Liver (tissue), 9 donors: ENCODE data around the gene NUDT9. TPM values are rescaled to one million over a fixed set of nuclear protein-coding genes. Genes with fewer than 3 reads are reported as not detected.
A peak's percentile ranks its signal among the peaks of the same experiment; 100 is the strongest.
"Not testable (repeated sequence)": the region's sequence is repeated elsewhere in the genome, so short reads cannot be mapped to it uniquely, and the experiment has no call there.

ENCODE experiments used
- DNase-seq: peaks from one replicate; pipeline ENCODE4 v3.0.0-alpha.2; 2017; ENCODE audit warnings: low spot score
- H3K27ac ChIP-seq, 2 donors: one replicate each; pipeline ENCODE4 v1.7.0; 2013; ENCODE audit warnings: inconsistent platforms in 2 of 2, low read length in 2 of 2, control low read depth in 1 of 2, low read depth in 1 of 2, mild to moderate bottlenecking in 1 of 2
- H3K27me3 ChIP-seq, 4 donors: one replicate each; pipeline versions ENCODE4 v1.6.1 to v1.7.0; 2013; ENCODE audit warnings: low read length in 3 of 4, inconsistent platforms in 1 of 4, mild to moderate bottlenecking in 1 of 4, moderate library complexity in 1 of 4; ENCODE audit not compliant: control insufficient read depth in 4 of 4, insufficient read depth in 4 of 4
- H3K36me3 ChIP-seq, 4 donors: one replicate each; pipeline versions ENCODE4 v1.6.1 to v1.7.0; 2013; ENCODE audit warnings: low read length in 3 of 4, mild to moderate bottlenecking in 3 of 4, low read depth in 1 of 4, moderate library complexity in 1 of 4; ENCODE audit not compliant: control insufficient read depth in 4 of 4, insufficient read depth in 3 of 4
- H3K4me1 ChIP-seq, 4 donors: one replicate each; pipeline versions ENCODE4 v1.6.1 to v1.7.0; 2013; ENCODE audit warnings: low read length in 3 of 4, mild to moderate bottlenecking in 3 of 4, moderate library complexity in 1 of 4; ENCODE audit not compliant: control insufficient read depth in 4 of 4, insufficient read depth in 4 of 4
- H3K4me3 ChIP-seq, 3 donors: one replicate each; pipeline versions ENCODE4 v1.6.1 to v1.7.0; 2013; ENCODE audit warnings: low read length in 3 of 3, control low read depth in 1 of 3, low read depth in 1 of 3, mild to moderate bottlenecking in 1 of 3
- H3K9ac ChIP-seq, 2 donors: one replicate each; pipeline ENCODE4 v1.7.0; 2013; ENCODE audit warnings: low read length in 2 of 2, mild to moderate bottlenecking in 2 of 2, moderate library complexity in 2 of 2, control low read depth in 1 of 2, low read depth in 1 of 2
- H3K9me3 ChIP-seq, 4 donors: one replicate each; pipeline versions ENCODE4 v1.6.1 to v1.7.0; 2013; ENCODE audit warnings: low read length in 3 of 4; ENCODE audit not compliant: control insufficient read depth in 4 of 4
- EGR1 ChIP-seq, 2 donors: IDR thresholded peaks; 2 replicates each; pipeline ENCODE4 v1.6.1; 2016 to 2018; ENCODE audit warnings: antibody characterized with exemption in 2 of 2, low read depth in 2 of 2
- FOXA1 ChIP-seq: IDR thresholded peaks from 2 replicates; pipeline ENCODE4 v1.6.1; 2016; ENCODE audit warnings: antibody characterized with exemption
- FOXA2 ChIP-seq: IDR thresholded peaks from 2 replicates; pipeline ENCODE4 v1.6.1; 2016; ENCODE audit warnings: antibody characterized with exemption
- GABPA ChIP-seq, 2 donors: IDR thresholded peaks in 1 of 2; conservative IDR thresholded peaks in 1 of 2; 2 replicates each; pipeline ENCODE4 v1.6.1; 2016; ENCODE audit warnings: antibody characterized with exemption in 2 of 2, mild to moderate bottlenecking in 1 of 2, moderate library complexity in 1 of 2
- HNF4A ChIP-seq, 2 donors: conservative IDR thresholded peaks; 2 replicates each; pipeline ENCODE4 v1.6.1; 2016; ENCODE audit warnings: antibody characterized with exemption in 2 of 2, mild to moderate bottlenecking in 2 of 2
- HNF4G ChIP-seq: IDR thresholded peaks from 2 replicates; pipeline ENCODE4 v1.6.1; 2016; ENCODE audit warnings: antibody characterized with exemption
- JUND ChIP-seq, 2 donors: IDR thresholded peaks; 2 replicates each; pipeline ENCODE4 v1.6.1; 2016; ENCODE audit warnings: antibody characterized with exemption in 2 of 2
- NR2F2 ChIP-seq: IDR thresholded peaks from 2 replicates; pipeline ENCODE4 v1.6.1; 2016; ENCODE audit warnings: antibody characterized with exemption
- RAD21 ChIP-seq, 2 donors: IDR thresholded peaks; 2 replicates each; pipeline ENCODE4 v1.6.1; 2016; ENCODE audit warnings: antibody characterized with exemption in 2 of 2, mild to moderate bottlenecking in 2 of 2
- RXRA ChIP-seq, 2 donors: IDR thresholded peaks; 2 replicates each; pipeline ENCODE4 v1.6.1; 2017 to 2018; ENCODE audit warnings: antibody characterized with exemption in 2 of 2, mild to moderate bottlenecking in 1 of 2
- SP1 ChIP-seq: IDR thresholded peaks from 2 replicates; pipeline ENCODE4 v1.6.1; 2018; ENCODE audit warnings: antibody characterized with exemption, mild to moderate bottlenecking
- TAF1 ChIP-seq: conservative IDR thresholded peaks from 2 replicates; pipeline ENCODE4 v1.6.1; 2016; ENCODE audit warnings: antibody characterized with exemption, mild to moderate bottlenecking
- YY1 ChIP-seq: IDR thresholded peaks from 2 replicates; pipeline ENCODE4 v1.6.1; 2016; ENCODE audit warnings: antibody characterized with exemption, mild to moderate bottlenecking
- WGBS: extraction: QIAGEN DNeasy Blood & Tissue Kit; methylation state at CpG from one replicate; pipeline ENCODE4 v1.1.7; 2013; 5-methylcytosine and 5-hydroxymethylcytosine counted together
- polyA plus RNA-seq, 2 donors: library from polyadenylated mRNA; stranded (reverse) in 1 of 2; unstranded in 1 of 2; fragments of 200-250 nt in 1 of 2; fragments of >200 nt in 1 of 2; fragmentation: Nextera tagmentation in 1 of 2; extraction: Ambion mirVana in 1 of 2; gene quantifications; one replicate each; pipeline versions ENCODE4 v1.2.1 to v1.2.3, GENCODE V29; 2013 to 2015
- total RNA-seq, 2 donors: library from RNA; depleted of rRNA; stranded (reverse); fragments of >200 nt; gene quantifications; one replicate each; pipeline ENCODE4 v1.2.3, GENCODE V29; 2014
- TF ChIP-seq, protein P1 (sequence below): IDR thresholded peaks from 2 replicates; pipeline ENCODE4 v1.6.1; 2016; ENCODE audit warnings: antibody characterized with exemption
- TF ChIP-seq, protein P2 (sequence below): IDR thresholded peaks from 2 replicates; pipeline ENCODE4 v1.6.1; 2016; ENCODE audit warnings: antibody characterized with exemption, mild to moderate bottlenecking
- TF ChIP-seq, protein P3 (sequence below): IDR thresholded peaks from 2 replicates; pipeline ENCODE4 v1.6.1; 2016; ENCODE audit warnings: antibody characterized with exemption
- TF ChIP-seq, protein P4 (sequence below): IDR thresholded peaks from 2 replicates; pipeline ENCODE4 v1.6.1; 2016; ENCODE audit warnings: antibody characterized with exemption
- TF ChIP-seq, protein P5 (sequence below): fragments of 150-350 bp; IDR thresholded peaks from 2 replicates; pipeline ENCODE4 v1.5.1; 2017; ENCODE audit warnings: improper control_type of control experiment, low read depth, low read length; ENCODE audit not compliant: missing input control
- donor health status: healthy.
- donor health status: healthy.
- donor health status: healthy.
- donor health status: healthy.
- donor health status: healthy.

Gene NUDT9
- total and polyA plus RNA-seq, 4 donors = 9.2 to 37.3 (median 26.9) TPM

DNA sequence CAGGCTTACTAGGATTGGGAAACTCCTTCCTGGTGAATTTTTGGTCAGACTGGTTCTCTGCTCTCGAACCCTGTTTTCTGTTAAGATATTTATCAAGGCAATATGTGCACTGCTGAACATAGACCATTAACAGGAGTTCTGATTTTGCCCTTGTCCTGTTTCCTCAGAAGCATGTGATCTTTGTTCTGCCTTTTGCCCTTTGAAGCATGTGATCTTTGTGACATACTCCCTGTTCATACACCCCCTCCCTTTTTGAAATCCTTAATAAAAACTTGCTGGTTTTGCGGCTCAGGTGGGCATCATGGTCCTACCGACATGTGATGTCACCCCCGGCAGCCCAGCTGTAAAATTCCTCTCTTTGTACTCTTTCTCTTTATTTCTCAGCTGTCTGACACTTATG is 4.0 kb upstream of the NUDT9 start:
- peak overlapping the region; percentile 13 to 90 for H3K27ac ChIP-seq

DNA sequence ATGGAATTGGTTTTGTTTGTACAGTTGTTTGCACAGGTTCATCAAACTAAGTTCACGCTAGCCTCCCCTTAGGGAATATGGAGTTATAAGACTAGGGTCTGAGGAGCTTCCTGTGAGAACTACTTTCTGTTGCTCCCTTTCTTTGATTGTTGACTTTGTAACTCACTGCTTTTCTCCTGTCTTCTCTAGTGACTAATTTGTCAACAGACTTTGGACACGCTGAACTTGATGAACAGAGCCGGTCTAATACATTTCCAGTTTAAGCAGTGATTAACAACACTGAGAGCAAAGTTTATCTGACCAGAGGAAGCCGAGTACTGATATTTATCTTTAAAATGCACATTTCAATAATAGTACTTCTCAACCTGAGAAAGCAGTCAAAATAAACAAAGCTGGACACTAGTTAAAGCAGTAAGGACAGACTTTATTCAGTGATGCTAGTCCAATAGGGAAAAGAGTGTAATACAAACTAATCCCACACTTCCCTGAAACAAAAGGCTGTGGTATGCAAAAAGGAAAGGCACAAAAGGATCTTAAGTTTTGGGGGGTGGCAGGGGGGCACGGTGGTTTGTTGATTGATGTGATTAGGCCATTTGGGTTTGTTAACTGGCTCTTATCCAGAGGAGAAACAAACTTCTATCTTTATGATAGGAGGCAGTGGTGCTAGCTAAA is 2.7 kb upstream of the NUDT9 start:
- peak overlapping the region; percentile 90 to 93 for H3K27ac ChIP-seq
- no peaks in the 10 kb centered on the region for H3K36me3 ChIP-seq
- WGBS = 17% methylated on average over 5 of the region's 5 CpGs
- H3K27me3 ChIP-seq = no peaks in the 10 kb centered on the region
- DNase-seq = no peak
- H3K4me3 ChIP-seq = no peak overlapping the region
- no peak overlapping the region for H3K9ac ChIP-seq
- peaks cover 13 to 61% (median 51%) of the 10 kb centered on the region in 4 donors for H3K4me1 ChIP-seq
- no peaks in the 10 kb centered on the region for H3K9me3 ChIP-seq
- TF ChIP-seq GABPA (IDR thresholded peaks at IDR 0.05 in 1 of 2, conservative IDR thresholded peaks at IDR 0.05 in 1 of 2) (no peak), SP1 (peak; percentile 86), HNF4G (peak; percentile 68), JUND (IDR thresholded peaks at IDR 0.05) (peak; percentile 77 to 79), RAD21 (IDR thresholded peaks at IDR 0.05) (peak in 1 of 2 donors; percentile 20), FOXA1 (peak; percentile 77), RXRA (IDR thresholded peaks at IDR 0.05) (peak in 1 of 2 donors; percentile 79), EGR1 (IDR thresholded peaks at IDR 0.05; ENCODE audit: low read depth in 2 of 2) (no peak), TAF1 (no peak), HNF4A (conservative IDR thresholded peaks at IDR 0.05) (peak; percentile 87 to 93), YY1 (peak; percentile 22), NR2F2 (no peak), FOXA2 (peak; percentile 52)
- TF ChIP-seq, protein P1, sequence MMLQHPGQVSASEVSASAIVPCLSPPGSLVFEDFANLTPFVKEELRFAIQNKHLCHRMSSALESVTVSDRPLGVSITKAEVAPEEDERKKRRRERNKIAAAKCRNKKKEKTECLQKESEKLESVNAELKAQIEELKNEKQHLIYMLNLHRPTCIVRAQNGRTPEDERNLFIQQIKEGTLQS = peak; percentile 59
- TF ChIP-seq, protein P2, sequence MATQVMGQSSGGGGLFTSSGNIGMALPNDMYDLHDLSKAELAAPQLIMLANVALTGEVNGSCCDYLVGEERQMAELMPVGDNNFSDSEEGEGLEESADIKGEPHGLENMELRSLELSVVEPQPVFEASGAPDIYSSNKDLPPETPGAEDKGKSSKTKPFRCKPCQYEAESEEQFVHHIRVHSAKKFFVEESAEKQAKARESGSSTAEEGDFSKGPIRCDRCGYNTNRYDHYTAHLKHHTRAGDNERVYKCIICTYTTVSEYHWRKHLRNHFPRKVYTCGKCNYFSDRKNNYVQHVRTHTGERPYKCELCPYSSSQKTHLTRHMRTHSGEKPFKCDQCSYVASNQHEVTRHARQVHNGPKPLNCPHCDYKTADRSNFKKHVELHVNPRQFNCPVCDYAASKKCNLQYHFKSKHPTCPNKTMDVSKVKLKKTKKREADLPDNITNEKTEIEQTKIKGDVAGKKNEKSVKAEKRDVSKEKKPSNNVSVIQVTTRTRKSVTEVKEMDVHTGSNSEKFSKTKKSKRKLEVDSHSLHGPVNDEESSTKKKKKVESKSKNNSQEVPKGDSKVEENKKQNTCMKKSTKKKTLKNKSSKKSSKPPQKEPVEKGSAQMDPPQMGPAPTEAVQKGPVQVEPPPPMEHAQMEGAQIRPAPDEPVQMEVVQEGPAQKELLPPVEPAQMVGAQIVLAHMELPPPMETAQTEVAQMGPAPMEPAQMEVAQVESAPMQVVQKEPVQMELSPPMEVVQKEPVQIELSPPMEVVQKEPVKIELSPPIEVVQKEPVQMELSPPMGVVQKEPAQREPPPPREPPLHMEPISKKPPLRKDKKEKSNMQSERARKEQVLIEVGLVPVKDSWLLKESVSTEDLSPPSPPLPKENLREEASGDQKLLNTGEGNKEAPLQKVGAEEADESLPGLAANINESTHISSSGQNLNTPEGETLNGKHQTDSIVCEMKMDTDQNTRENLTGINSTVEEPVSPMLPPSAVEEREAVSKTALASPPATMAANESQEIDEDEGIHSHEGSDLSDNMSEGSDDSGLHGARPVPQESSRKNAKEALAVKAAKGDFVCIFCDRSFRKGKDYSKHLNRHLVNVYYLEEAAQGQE = peak; percentile 29
- TF ChIP-seq, protein P3, sequence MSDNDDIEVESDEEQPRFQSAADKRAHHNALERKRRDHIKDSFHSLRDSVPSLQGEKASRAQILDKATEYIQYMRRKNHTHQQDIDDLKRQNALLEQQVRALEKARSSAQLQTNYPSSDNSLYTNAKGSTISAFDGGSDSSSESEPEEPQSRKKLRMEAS = peak; percentile 42
- TF ChIP-seq, protein P4, sequence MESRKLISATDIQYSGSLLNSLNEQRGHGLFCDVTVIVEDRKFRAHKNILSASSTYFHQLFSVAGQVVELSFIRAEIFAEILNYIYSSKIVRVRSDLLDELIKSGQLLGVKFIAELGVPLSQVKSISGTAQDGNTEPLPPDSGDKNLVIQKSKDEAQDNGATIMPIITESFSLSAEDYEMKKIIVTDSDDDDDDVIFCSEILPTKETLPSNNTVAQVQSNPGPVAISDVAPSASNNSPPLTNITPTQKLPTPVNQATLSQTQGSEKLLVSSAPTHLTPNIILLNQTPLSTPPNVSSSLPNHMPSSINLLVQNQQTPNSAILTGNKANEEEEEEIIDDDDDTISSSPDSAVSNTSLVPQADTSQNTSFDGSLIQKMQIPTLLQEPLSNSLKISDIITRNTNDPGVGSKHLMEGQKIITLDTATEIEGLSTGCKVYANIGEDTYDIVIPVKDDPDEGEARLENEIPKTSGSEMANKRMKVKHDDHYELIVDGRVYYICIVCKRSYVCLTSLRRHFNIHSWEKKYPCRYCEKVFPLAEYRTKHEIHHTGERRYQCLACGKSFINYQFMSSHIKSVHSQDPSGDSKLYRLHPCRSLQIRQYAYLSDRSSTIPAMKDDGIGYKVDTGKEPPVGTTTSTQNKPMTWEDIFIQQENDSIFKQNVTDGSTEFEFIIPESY = peak; percentile 35
- TF ChIP-seq, protein P5, sequence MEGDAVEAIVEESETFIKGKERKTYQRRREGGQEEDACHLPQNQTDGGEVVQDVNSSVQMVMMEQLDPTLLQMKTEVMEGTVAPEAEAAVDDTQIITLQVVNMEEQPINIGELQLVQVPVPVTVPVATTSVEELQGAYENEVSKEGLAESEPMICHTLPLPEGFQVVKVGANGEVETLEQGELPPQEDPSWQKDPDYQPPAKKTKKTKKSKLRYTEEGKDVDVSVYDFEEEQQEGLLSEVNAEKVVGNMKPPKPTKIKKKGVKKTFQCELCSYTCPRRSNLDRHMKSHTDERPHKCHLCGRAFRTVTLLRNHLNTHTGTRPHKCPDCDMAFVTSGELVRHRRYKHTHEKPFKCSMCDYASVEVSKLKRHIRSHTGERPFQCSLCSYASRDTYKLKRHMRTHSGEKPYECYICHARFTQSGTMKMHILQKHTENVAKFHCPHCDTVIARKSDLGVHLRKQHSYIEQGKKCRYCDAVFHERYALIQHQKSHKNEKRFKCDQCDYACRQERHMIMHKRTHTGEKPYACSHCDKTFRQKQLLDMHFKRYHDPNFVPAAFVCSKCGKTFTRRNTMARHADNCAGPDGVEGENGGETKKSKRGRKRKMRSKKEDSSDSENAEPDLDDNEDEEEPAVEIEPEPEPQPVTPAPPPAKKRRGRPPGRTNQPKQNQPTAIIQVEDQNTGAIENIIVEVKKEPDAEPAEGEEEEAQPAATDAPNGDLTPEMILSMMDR = no peak

More for the DNA sequence above, 4.0 kb upstream of the NUDT9 start:
- H3K9ac ChIP-seq, H3K27me3 ChIP-seq, DNase-seq, H3K9me3 ChIP-seq, H3K36me3 ChIP-seq, H3K4me3 ChIP-seq: not testable (repeated sequence)
- TF ChIP-seq RXRA (IDR thresholded peaks at IDR 0.05) (peak in 1 of 2 donors; percentile 25), HNF4A (conservative IDR thresholded peaks at IDR 0.05) (peak; percentile 53 to 71)
- H3K4me1 ChIP-seq = peaks cover 13 to 55% (median 43%) of the 10 kb centered on the region in 4 donors
- 67% methylated on average over 4 of the region's 4 CpGs for WGBS
